ENCODE measurements around the gene GFAP.

The GFAP gene

GRCh38 chr17:44899074-44899782, 16.1 kb downstream of the GFAP start, which contains the start of gene EFTUD2:
Gene EFTUD2 (minus strand): TSS chr17:44899445. CDS start chr17:44894521, 4,924 bp downstream.
- H3K9me3 ChIP-seq, result no peaks in the 10 kb centered on the region
- H3K27me3 ChIP-seq, result no peaks in the 10 kb centered on the region
- peaks cover 4% of the 10 kb centered on the region for H3K4me1 ChIP-seq
- DNase-seq, result peak; percentile 93
- H3K36me3 ChIP-seq, result peaks cover 19% of the 10 kb centered on the region
- no peak for TF ChIP-seq CTCF (IDR thresholded peaks at IDR 0.05; ENCODE audit: low read depth, low read length)
- H3K4me3 ChIP-seq (ENCODE audit: low read depth, low read length), result peak within 1 kb of the TSS; percentile 99

- no peak for DNase-seq
- Histone ChIP-seq H3K9me3 (no peaks in the 10 kb centered on the region), H3K27me3 (no peaks in the 10 kb centered on the region), H3K36me3 (peaks cover 23% of the 10 kb centered on the region), H3K4me3 (ENCODE audit: low read depth, low read length) (peak overlapping the region; percentile 99), H3K4me1 (peaks cover 4% of the 10 kb centered on the region)
- TF ChIP-seq CTCF (IDR thresholded peaks at IDR 0.05; ENCODE audit: low read depth, low read length), result no peak
Observed at GRCh38 chr17:44898768-44899073, 16.6 kb downstream of the GFAP start.

DNA sequence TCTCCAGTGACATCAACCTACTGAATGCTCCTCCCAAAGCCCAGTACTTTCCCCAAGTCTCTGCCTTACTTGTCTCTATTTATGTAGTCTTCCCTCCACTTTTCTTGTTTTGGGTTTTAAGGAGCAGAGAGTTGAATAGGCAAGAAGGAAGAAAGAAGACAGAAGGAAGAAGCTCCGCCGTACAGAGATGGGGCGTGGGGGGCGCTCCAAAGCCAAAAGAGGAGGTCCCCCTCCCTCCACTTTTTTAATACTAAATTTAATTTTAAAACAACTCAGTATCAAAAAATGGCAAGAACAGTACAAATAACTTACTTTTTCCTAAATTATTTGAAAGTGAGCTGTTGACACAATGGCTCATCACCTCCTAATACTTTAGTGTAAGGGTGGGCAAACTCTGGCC, 20.7 kb downstream of the GFAP start:
- no peak for TF ChIP-seq CTCF (IDR thresholded peaks at IDR 0.05; ENCODE audit: low read depth, low read length)
- H3K9me3 ChIP-seq, result no peaks in the 10 kb centered on the region
- H3K4me1 ChIP-seq, result peaks cover 5% of the 10 kb centered on the region; the same call in 1 of the 2 replicates
- peaks cover 52% of the 10 kb centered on the region for H3K36me3 ChIP-seq
- no peak overlapping the region for H3K4me3 ChIP-seq (ENCODE audit: low read depth, low read length)
- H3K27me3 ChIP-seq, result no peaks in the 10 kb centered on the region
- DNase-seq, result no peak

- Histone ChIP-seq H3K27me3 (no peaks in the 10 kb centered on the region), H3K9me3 (no peaks in the 10 kb centered on the region), H3K4me3 (ENCODE audit: low read depth, low read length) (no peak overlapping the region), H3K36me3 (peaks cover 64% of the 10 kb centered on the region), H3K4me1 (0 out of 2 replicates have a peak, but pooled peaks cover 5% of the 10 kb centered on the region)
- no peak for TF ChIP-seq CTCF (IDR thresholded peaks at IDR 0.05; ENCODE audit: low read depth, low read length)
- DNase-seq, result no peak
Observed at GRCh38 chr17:44892250-44892649, 23.1 kb downstream of the GFAP start.

DNA sequence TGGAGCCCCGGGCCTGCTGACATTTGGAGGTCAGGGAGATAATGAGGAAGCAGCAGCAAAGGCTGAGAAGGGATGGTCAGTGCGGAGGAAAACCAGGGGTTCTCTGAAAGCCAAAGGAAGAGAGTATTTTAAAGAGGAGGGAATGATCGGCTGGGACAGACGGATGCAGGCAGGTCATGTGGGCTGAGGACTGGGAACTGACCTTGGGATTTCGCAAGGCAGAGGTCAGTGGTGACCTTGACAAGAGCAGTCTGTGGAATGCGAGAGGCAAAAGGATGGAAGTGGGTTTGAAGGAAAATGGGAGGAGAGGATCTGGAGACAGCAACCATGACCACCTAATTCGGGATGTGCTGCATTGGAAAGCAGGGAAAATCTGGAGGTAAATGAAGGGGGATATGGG, 26.3 kb downstream of the GFAP start:
- no peaks in the 10 kb centered on the region for H3K9me3 ChIP-seq
- 0 out of 2 replicates have a peak, but pooled peaks cover 5% of the 10 kb centered on the region for H3K4me1 ChIP-seq
- H3K4me3 ChIP-seq (ENCODE audit: low read depth, low read length), result no peak overlapping the region
- no peaks in the 10 kb centered on the region for H3K27me3 ChIP-seq
- peaks cover 73% of the 10 kb centered on the region for H3K36me3 ChIP-seq
- DNase-seq, result no peak
- TF ChIP-seq CTCF (IDR thresholded peaks at IDR 0.05; ENCODE audit: low read depth, low read length), result no peak
